SU-DHL-6 (cell line): ENCODE measurements around the gene EML4.

Source experiments
- H2AFZ ChIP-seq: fragments of 200-600 bp; sonication (generic); 2 replicates; pipeline ENCODE4 v1.6.1; 2014; ENCODE audit warnings: low read depth, mild to moderate bottlenecking, moderate library complexity, mixed read lengths, antibody characterized with exemption, low read length; ENCODE audit not compliant: severe bottlenecking
- H3F3A ChIP-seq: fragments of 200-600 bp; shearing (Covaris generic); 2 replicates; pipeline ENCODE4 v1.6.0; 2016; ENCODE audit warnings: antibody characterized with exemption, mild to moderate bottlenecking; ENCODE audit not compliant: insufficient read depth
- H3K27ac ChIP-seq: fragments of 200-600 bp; sonication (generic); 2 replicates; pipeline ENCODE4 v1.5.1; 2016; ENCODE audit warnings: low read depth, mild to moderate bottlenecking, low read length, moderate library complexity, mixed read lengths
- H3K27me3 ChIP-seq: fragments of 200-600 bp; sonication (generic), shearing (Covaris generic); 2 replicates; pipeline ENCODE4 v1.6.0; 2014; ENCODE audit warnings: mild to moderate bottlenecking, low read length
- H3K36me3 ChIP-seq: fragments of 200-600 bp; sonication (generic); 2 replicates; pipeline ENCODE4 v1.6.1; 2014; ENCODE audit warnings: mild to moderate bottlenecking, low read length, mixed read lengths
- H3K4me2 ChIP-seq: fragments of 300-600, 200-600 bp; shearing (Covaris generic), sonication (generic); 2 replicates; pipeline ENCODE4 v1.6.0; 2014; ENCODE audit warnings: low read length, low read depth, mild to moderate bottlenecking; ENCODE audit not compliant: poor library complexity, severe bottlenecking
- H3K4me3 ChIP-seq: fragments of 200-600 bp; sonication (generic); 2 replicates; pipeline ENCODE4 v1.5.1; 2014; ENCODE audit warnings: antibody characterized with exemption, low read length, mild to moderate bottlenecking, mixed read lengths; ENCODE audit not compliant: insufficient read depth, poor library complexity, severe bottlenecking
- H3K79me2 ChIP-seq: fragments of 200-600 bp; sonication (generic); 2 replicates; pipeline ENCODE4 v1.6.1; 2014; ENCODE audit warnings: mild to moderate bottlenecking, low read length, moderate library complexity; ENCODE audit not compliant: insufficient read depth
- H3K9ac ChIP-seq: fragments of 200-600 bp; sonication (generic); 2 replicates; pipeline ENCODE4 v1.7.0; 2014; ENCODE audit warnings: mild to moderate bottlenecking, low read length
- H3K9me2 ChIP-seq: fragments of 200-600 bp; sonication (generic); replicated peaks from 2 replicates; pipeline ENCODE4 v1.6.1; 2014; ENCODE audit warnings: low read length; ENCODE audit not compliant: insufficient read depth
- H3K9me3 ChIP-seq: fragments of 200-600 bp; sonication (generic); 2 replicates; pipeline ENCODE4 v1.6.1; 2014; ENCODE audit warnings: low read length, mixed read lengths; ENCODE audit not compliant: insufficient read depth
- H4K20me1 ChIP-seq: fragments of 200-600 bp; sonication (generic); 2 replicates; pipeline ENCODE4 v1.6.1; 2014; ENCODE audit warnings: low read depth, mild to moderate bottlenecking, antibody characterized with exemption, low read length, moderate library complexity, mixed read lengths
- EZH2phosphoT487 ChIP-seq: fragments of 200-600 bp; sonication (generic), shearing (Covaris generic); conservative IDR thresholded peaks from 2 replicates; pipeline ENCODE4 v1.6.1; 2018; ENCODE audit warnings: mild to moderate bottlenecking, antibody characterized with exemption, low read length, moderate library complexity, mixed read lengths
- TF ChIP-seq, protein P1 (sequence below): fragments of 200-600 bp; sonication (generic); IDR thresholded peaks from one replicate; pipeline ENCODE4 v1.5.1; 2017; ENCODE audit warnings: antibody characterized with exemption, mild to moderate bottlenecking, low read length, moderate library complexity; ENCODE audit not compliant: insufficient read depth, poor library complexity, severe bottlenecking

Gene EML4

GRCh38 chr2:42141687-42142546, 27.2 kb upstream of the EML4 start:
- Histone ChIP-seq H3K4me3 (no peak overlapping the region), H4K20me1 (no peaks in the 10 kb centered on the region), H3K9me2 (no peaks in the 10 kb centered on the region), H3F3A (no peaks in the 10 kb centered on the region), H3K27ac (no peak overlapping the region), H3K36me3 (no peaks in the 10 kb centered on the region), H3K27me3 (no peaks in the 10 kb centered on the region), H3K9ac (no peak overlapping the region), H3K4me2 (no peak overlapping the region), H2AFZ (no peak overlapping the region), H3K9me3 (no peaks in the 10 kb centered on the region), H3K79me2 (no peaks in the 10 kb centered on the region)
- no peak for TF ChIP-seq EZH2phosphoT487
- TF ChIP-seq, protein P1, sequence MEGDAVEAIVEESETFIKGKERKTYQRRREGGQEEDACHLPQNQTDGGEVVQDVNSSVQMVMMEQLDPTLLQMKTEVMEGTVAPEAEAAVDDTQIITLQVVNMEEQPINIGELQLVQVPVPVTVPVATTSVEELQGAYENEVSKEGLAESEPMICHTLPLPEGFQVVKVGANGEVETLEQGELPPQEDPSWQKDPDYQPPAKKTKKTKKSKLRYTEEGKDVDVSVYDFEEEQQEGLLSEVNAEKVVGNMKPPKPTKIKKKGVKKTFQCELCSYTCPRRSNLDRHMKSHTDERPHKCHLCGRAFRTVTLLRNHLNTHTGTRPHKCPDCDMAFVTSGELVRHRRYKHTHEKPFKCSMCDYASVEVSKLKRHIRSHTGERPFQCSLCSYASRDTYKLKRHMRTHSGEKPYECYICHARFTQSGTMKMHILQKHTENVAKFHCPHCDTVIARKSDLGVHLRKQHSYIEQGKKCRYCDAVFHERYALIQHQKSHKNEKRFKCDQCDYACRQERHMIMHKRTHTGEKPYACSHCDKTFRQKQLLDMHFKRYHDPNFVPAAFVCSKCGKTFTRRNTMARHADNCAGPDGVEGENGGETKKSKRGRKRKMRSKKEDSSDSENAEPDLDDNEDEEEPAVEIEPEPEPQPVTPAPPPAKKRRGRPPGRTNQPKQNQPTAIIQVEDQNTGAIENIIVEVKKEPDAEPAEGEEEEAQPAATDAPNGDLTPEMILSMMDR = no peak

- Histone ChIP-seq H3K4me2 (no peak overlapping the region), H3K79me2 (no peaks in the 10 kb centered on the region), H3F3A (no peaks in the 10 kb centered on the region), H4K20me1 (no peaks in the 10 kb centered on the region), H3K27ac (no peak overlapping the region), H3K9me3 (no peaks in the 10 kb centered on the region), H3K4me3 (no peak overlapping the region), H3K27me3 (no peaks in the 10 kb centered on the region), H3K36me3 (no peaks in the 10 kb centered on the region), H3K9me2 (no peaks in the 10 kb centered on the region), H3K9ac (no peak overlapping the region), H2AFZ (no peak overlapping the region)
- TF ChIP-seq, protein P1 = no peak
- no peak for TF ChIP-seq EZH2phosphoT487
These were observed 26.5 kb upstream of the EML4 start for GRCh38 chr2:42142547-42143184.

DNA sequence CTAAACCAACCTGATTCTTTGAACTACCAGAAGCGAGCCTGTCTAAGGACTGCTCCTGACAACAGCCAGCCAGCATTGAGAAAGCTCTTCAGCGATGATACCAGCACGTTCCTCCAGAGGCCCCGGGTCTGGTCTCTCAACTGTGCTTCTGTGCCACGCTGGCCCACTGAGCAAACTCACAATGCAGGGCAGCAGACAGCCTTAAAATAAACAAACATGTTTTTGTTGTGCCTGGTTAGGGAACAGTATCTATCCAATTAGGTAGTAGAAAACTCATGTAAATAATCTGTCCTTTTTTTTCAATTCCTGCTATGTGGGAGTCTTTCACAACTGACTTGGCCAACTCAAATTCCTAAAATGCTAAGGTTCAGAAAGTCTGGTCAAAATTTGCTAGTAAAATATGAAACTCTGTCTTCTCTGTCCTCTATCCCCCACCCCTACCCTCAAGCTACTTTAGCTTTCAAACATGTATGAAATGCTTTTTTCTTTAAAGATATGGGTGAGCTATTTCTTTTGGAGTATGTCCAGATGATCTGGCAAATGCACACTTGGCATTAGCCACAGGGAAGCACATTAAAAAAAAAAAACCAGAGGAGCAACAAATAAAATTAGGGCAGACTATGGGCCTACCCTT, 21.4 kb upstream of the EML4 start:
- no peaks in the 10 kb centered on the region for H3K9me3 ChIP-seq
- H3K4me3 ChIP-seq = no peak overlapping the region
- H3K27ac ChIP-seq = no peak overlapping the region
- no peak overlapping the region for H3K9ac ChIP-seq
- no peaks in the 10 kb centered on the region for H3K9me2 ChIP-seq
- H3K36me3 ChIP-seq = no peaks in the 10 kb centered on the region
- H3K79me2 ChIP-seq = no peaks in the 10 kb centered on the region
- H3K4me2 ChIP-seq = no peak overlapping the region
- no peak overlapping the region for H2AFZ ChIP-seq
- H3F3A ChIP-seq = no peaks in the 10 kb centered on the region
- TF ChIP-seq, protein P1 = no peak
- TF ChIP-seq EZH2phosphoT487 = no peak
- no peaks in the 10 kb centered on the region for H4K20me1 ChIP-seq
- no peaks in the 10 kb centered on the region for H3K27me3 ChIP-seq
